ENCODE data around the gene GLT8D1. TPM values are rescaled to one million over a fixed set of nuclear protein-coding genes. Genes with fewer than 3 reads are reported as not detected.

Gene GLT8D1
- total and polyA plus RNA-seq, 12 donors: 23.0 to 37.9 (median 29.4) TPM

DNA sequence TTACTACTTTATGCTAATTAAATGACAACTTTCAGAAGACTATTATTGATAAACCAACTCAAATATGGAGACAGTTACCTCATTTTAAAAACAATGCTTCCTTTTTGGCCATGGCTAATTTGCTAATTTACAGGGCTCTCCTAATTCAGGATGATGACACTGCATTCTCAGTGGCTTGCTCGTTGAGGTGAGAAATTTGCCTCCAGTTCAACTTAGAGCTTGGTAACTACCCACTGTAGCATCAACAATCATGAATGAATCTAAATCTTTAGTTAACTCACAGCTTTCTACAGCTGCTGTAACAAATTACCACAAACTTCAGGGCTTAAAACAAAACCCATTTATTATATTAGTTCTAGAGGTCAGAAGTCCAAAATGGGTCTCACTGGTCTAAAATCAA is 33.9 kb downstream of the GLT8D1 start:
- no peaks in the 10 kb centered on the region for H3K9me3 ChIP-seq
- 69 to 77% methylated on average over 1 of the region's 1 CpG for WGBS, 2 donors
- TF ChIP-seq, protein P1, sequence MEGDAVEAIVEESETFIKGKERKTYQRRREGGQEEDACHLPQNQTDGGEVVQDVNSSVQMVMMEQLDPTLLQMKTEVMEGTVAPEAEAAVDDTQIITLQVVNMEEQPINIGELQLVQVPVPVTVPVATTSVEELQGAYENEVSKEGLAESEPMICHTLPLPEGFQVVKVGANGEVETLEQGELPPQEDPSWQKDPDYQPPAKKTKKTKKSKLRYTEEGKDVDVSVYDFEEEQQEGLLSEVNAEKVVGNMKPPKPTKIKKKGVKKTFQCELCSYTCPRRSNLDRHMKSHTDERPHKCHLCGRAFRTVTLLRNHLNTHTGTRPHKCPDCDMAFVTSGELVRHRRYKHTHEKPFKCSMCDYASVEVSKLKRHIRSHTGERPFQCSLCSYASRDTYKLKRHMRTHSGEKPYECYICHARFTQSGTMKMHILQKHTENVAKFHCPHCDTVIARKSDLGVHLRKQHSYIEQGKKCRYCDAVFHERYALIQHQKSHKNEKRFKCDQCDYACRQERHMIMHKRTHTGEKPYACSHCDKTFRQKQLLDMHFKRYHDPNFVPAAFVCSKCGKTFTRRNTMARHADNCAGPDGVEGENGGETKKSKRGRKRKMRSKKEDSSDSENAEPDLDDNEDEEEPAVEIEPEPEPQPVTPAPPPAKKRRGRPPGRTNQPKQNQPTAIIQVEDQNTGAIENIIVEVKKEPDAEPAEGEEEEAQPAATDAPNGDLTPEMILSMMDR (IDR thresholded peaks at IDR 0.05): no peak
- H3K36me3 ChIP-seq: peaks cover 0 to 98% (median 32%) of the 10 kb centered on the region in 9 donors
- no peak for ATAC-seq
- H3K4me3 ChIP-seq: no peak overlapping the region
- H3K27ac ChIP-seq: no peak overlapping the region
- intact Hi-C loops (cut with DNase I): loop anchor here in 1 of 10 donors (10.0 kb wide), 1 partner anchor 207 kb away; no protein-coding TSS in a partner anchor
- DNase-seq: no peak
- H3K4me1 ChIP-seq: peaks cover 0 to 39% (median 12%) of the 10 kb centered on the region in 9 donors
- H3K27me3 ChIP-seq: no peaks in the 10 kb centered on the region

GRCh38 chr3:52670621-52671521 is 34.7 kb downstream of the GLT8D1 start:
- Histone ChIP-seq H3K27me3 (no peaks in the 10 kb centered on the region), H3K9me3 (no peaks in the 10 kb centered on the region), H3K27ac (peak overlapping the region in 6 of 10 donors; percentile 6 to 54 (median 34)), H3K36me3 (peaks cover 0 to 99% (median 25%) of the 10 kb centered on the region in 9 donors), H3K4me1 (peaks cover 0 to 39% (median 12%) of the 10 kb centered on the region in 9 donors), H3K4me3 (no peak overlapping the region)
- 75 to 77% methylated on average over 9 of the region's 9 CpGs for WGBS, 2 donors
- ATAC-seq: peak in 6 of 8 donors; percentile 81 to 99 (median 89)
- TF ChIP-seq, protein P1 (IDR thresholded peaks at IDR 0.05): no peak
- intact Hi-C loops (cut with DNase I): loop anchor here in 1 of 10 donors (10.0 kb wide), 1 partner anchor 206 kb away; no protein-coding TSS in a partner anchor
- DNase-seq: no peak

GRCh38 chr3:52663098-52663497 is 42.5 kb downstream of the GLT8D1 start:
- 89 to 95% methylated on average over 3 of the region's 3 CpGs for WGBS, 2 donors
- TF ChIP-seq, protein P1 (IDR thresholded peaks at IDR 0.05): no peak
- H3K4me1 ChIP-seq: no peaks in the 10 kb centered on the region
- DNase-seq (no peak), ATAC-seq (no peak)
- no peaks in the 10 kb centered on the region for H3K9me3 ChIP-seq
- H3K27me3 ChIP-seq: no peaks in the 10 kb centered on the region
- no peak overlapping the region for H3K27ac ChIP-seq
- peaks cover 0 to 98% (median 51%) of the 10 kb centered on the region in 9 donors for H3K36me3 ChIP-seq
- intact Hi-C loops (cut with DNase I): no loop called here
- H3K4me3 ChIP-seq: no peak overlapping the region

- Histone ChIP-seq H3K27ac (no peak overlapping the region), H3K4me3 (no peak overlapping the region), H3K4me1 (no peaks in the 10 kb centered on the region), H3K36me3 (peaks cover 0 to 98% (median 78%) of the 10 kb centered on the region in 9 donors), H3K9me3 (no peaks in the 10 kb centered on the region), H3K27me3 (no peaks in the 10 kb centered on the region)
- intact Hi-C loops (cut with DNase I): no loop called here
- DNase-seq (no peak), ATAC-seq (no peak)
- 54 to 84% methylated on average over 3 of the region's 3 CpGs for WGBS, 2 donors
- TF ChIP-seq, protein P1 (IDR thresholded peaks at IDR 0.05): no peak
These were observed 45.5 kb downstream of the GLT8D1 start for GRCh38 chr3:52660046-52660445.
